Liver (tissue), 9 donors: Measurements from ENCODE around the gene NAT14. TPM values are rescaled to one million over a fixed set of nuclear protein-coding genes. Genes with fewer than 3 reads are reported as not detected.

ENCODE experiments used
- DNase-seq: peaks from one replicate; pipeline ENCODE4 v3.0.0-alpha.2; 2017; ENCODE audit warnings: low spot score
- H3K27ac ChIP-seq, 2 donors: one replicate each; pipeline ENCODE4 v1.7.0; 2013; ENCODE audit warnings: inconsistent platforms in 2 of 2, low read length in 2 of 2, control low read depth in 1 of 2, low read depth in 1 of 2, mild to moderate bottlenecking in 1 of 2
- H3K27me3 ChIP-seq, 4 donors: one replicate each; pipeline versions ENCODE4 v1.6.1 to v1.7.0; 2013; ENCODE audit warnings: low read length in 3 of 4, inconsistent platforms in 1 of 4, mild to moderate bottlenecking in 1 of 4, moderate library complexity in 1 of 4; ENCODE audit not compliant: control insufficient read depth in 4 of 4, insufficient read depth in 4 of 4
- H3K36me3 ChIP-seq, 4 donors: one replicate each; pipeline versions ENCODE4 v1.6.1 to v1.7.0; 2013; ENCODE audit warnings: low read length in 3 of 4, mild to moderate bottlenecking in 3 of 4, low read depth in 1 of 4, moderate library complexity in 1 of 4; ENCODE audit not compliant: control insufficient read depth in 4 of 4, insufficient read depth in 3 of 4
- H3K4me1 ChIP-seq, 4 donors: one replicate each; pipeline versions ENCODE4 v1.6.1 to v1.7.0; 2013; ENCODE audit warnings: low read length in 3 of 4, mild to moderate bottlenecking in 3 of 4, moderate library complexity in 1 of 4; ENCODE audit not compliant: control insufficient read depth in 4 of 4, insufficient read depth in 4 of 4
- H3K4me3 ChIP-seq, 3 donors: one replicate each; pipeline versions ENCODE4 v1.6.1 to v1.7.0; 2013; ENCODE audit warnings: low read length in 3 of 3, control low read depth in 1 of 3, low read depth in 1 of 3, mild to moderate bottlenecking in 1 of 3
- H3K9ac ChIP-seq, 2 donors: one replicate each; pipeline ENCODE4 v1.7.0; 2013; ENCODE audit warnings: low read length in 2 of 2, mild to moderate bottlenecking in 2 of 2, moderate library complexity in 2 of 2, control low read depth in 1 of 2, low read depth in 1 of 2
- H3K9me3 ChIP-seq, 4 donors: one replicate each; pipeline versions ENCODE4 v1.6.1 to v1.7.0; 2013; ENCODE audit warnings: low read length in 3 of 4; ENCODE audit not compliant: control insufficient read depth in 4 of 4
- EGR1 ChIP-seq, 2 donors: IDR thresholded peaks; 2 replicates each; pipeline ENCODE4 v1.6.1; 2016 to 2018; ENCODE audit warnings: antibody characterized with exemption in 2 of 2, low read depth in 2 of 2
- FOXA1 ChIP-seq: IDR thresholded peaks from 2 replicates; pipeline ENCODE4 v1.6.1; 2016; ENCODE audit warnings: antibody characterized with exemption
- FOXA2 ChIP-seq: IDR thresholded peaks from 2 replicates; pipeline ENCODE4 v1.6.1; 2016; ENCODE audit warnings: antibody characterized with exemption
- HNF4A ChIP-seq, 2 donors: conservative IDR thresholded peaks; 2 replicates each; pipeline ENCODE4 v1.6.1; 2016; ENCODE audit warnings: antibody characterized with exemption in 2 of 2, mild to moderate bottlenecking in 2 of 2
- HNF4G ChIP-seq: IDR thresholded peaks from 2 replicates; pipeline ENCODE4 v1.6.1; 2016; ENCODE audit warnings: antibody characterized with exemption
- JUND ChIP-seq, 2 donors: IDR thresholded peaks; 2 replicates each; pipeline ENCODE4 v1.6.1; 2016; ENCODE audit warnings: antibody characterized with exemption in 2 of 2
- NR2F2 ChIP-seq: IDR thresholded peaks from 2 replicates; pipeline ENCODE4 v1.6.1; 2016; ENCODE audit warnings: antibody characterized with exemption
- RAD21 ChIP-seq, 2 donors: IDR thresholded peaks; 2 replicates each; pipeline ENCODE4 v1.6.1; 2016; ENCODE audit warnings: antibody characterized with exemption in 2 of 2, mild to moderate bottlenecking in 2 of 2
- SP1 ChIP-seq: IDR thresholded peaks from 2 replicates; pipeline ENCODE4 v1.6.1; 2018; ENCODE audit warnings: antibody characterized with exemption, mild to moderate bottlenecking
- TAF1 ChIP-seq: conservative IDR thresholded peaks from 2 replicates; pipeline ENCODE4 v1.6.1; 2016; ENCODE audit warnings: antibody characterized with exemption, mild to moderate bottlenecking
- YY1 ChIP-seq: IDR thresholded peaks from 2 replicates; pipeline ENCODE4 v1.6.1; 2016; ENCODE audit warnings: antibody characterized with exemption, mild to moderate bottlenecking
- WGBS: extraction: QIAGEN DNeasy Blood & Tissue Kit; methylation state at CpG from one replicate; pipeline ENCODE4 v1.1.7; 2013; 5-methylcytosine and 5-hydroxymethylcytosine counted together
- polyA plus RNA-seq, 2 donors: library from polyadenylated mRNA; stranded (reverse) in 1 of 2; unstranded in 1 of 2; fragments of 200-250 nt in 1 of 2; fragments of >200 nt in 1 of 2; fragmentation: Nextera tagmentation in 1 of 2; extraction: Ambion mirVana in 1 of 2; gene quantifications; one replicate each; pipeline versions ENCODE4 v1.2.1 to v1.2.3, GENCODE V29; 2013 to 2015
- total RNA-seq, 2 donors: library from RNA; depleted of rRNA; stranded (reverse); fragments of >200 nt; gene quantifications; one replicate each; pipeline ENCODE4 v1.2.3, GENCODE V29; 2014
- TF ChIP-seq, protein P1 (sequence below): IDR thresholded peaks from 2 replicates; pipeline ENCODE4 v1.6.1; 2016; ENCODE audit warnings: antibody characterized with exemption
- TF ChIP-seq, protein P2 (sequence below): IDR thresholded peaks from 2 replicates; pipeline ENCODE4 v1.6.1; 2016; ENCODE audit warnings: antibody characterized with exemption, mild to moderate bottlenecking
- TF ChIP-seq, protein P3 (sequence below): fragments of 150-350 bp; IDR thresholded peaks from 2 replicates; pipeline ENCODE4 v1.5.1; 2017; ENCODE audit warnings: improper control_type of control experiment, low read depth, low read length; ENCODE audit not compliant: missing input control
- donor health status: healthy.
- donor health status: healthy.
- donor health status: healthy.
- donor health status: healthy.
- donor health status: healthy.

The NAT14 gene
- total and polyA plus RNA-seq, 4 donors = 1.4 to 3.7 (median 3.0) TPM

DNA sequence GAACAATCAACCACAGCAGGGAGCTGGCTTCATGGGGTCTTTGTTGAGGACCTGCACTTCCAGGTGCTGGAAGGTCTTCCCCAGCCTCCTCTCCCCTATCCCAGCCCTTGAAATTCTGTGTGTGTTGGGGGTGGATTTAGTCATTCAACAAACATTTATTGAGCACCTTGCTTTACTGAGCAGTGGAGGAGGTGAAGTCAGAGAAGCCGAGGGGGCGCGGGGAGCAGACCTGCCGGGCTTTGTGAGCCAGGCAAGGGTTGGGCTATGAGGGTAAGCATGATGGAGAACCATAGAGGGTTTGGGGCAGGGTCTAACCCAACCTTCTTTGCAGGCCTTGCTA lies 17.0 kb upstream of the NAT14 start:
- no peak overlapping the region for H3K27ac ChIP-seq
- no peaks in the 10 kb centered on the region for H3K27me3 ChIP-seq
- peaks cover 6 to 15% (median 10%) of the 10 kb centered on the region in 4 donors for H3K4me1 ChIP-seq
- no peaks in the 10 kb centered on the region for H3K9me3 ChIP-seq
- TF ChIP-seq HNF4A (conservative IDR thresholded peaks at IDR 0.05) (no peak), HNF4G (no peak), EGR1 (IDR thresholded peaks at IDR 0.05; ENCODE audit: low read depth in 2 of 2) (no peak), YY1 (no peak), SP1 (no peak), RAD21 (IDR thresholded peaks at IDR 0.05) (no peak)
- TF ChIP-seq, protein P1, sequence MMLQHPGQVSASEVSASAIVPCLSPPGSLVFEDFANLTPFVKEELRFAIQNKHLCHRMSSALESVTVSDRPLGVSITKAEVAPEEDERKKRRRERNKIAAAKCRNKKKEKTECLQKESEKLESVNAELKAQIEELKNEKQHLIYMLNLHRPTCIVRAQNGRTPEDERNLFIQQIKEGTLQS = no peak
- 23% methylated on average over 4 of the region's 4 CpGs for WGBS
- H3K4me3 ChIP-seq = no peak overlapping the region
- no peaks in the 10 kb centered on the region for H3K36me3 ChIP-seq
- no peak for DNase-seq
- H3K9ac ChIP-seq = no peak overlapping the region

DNA sequence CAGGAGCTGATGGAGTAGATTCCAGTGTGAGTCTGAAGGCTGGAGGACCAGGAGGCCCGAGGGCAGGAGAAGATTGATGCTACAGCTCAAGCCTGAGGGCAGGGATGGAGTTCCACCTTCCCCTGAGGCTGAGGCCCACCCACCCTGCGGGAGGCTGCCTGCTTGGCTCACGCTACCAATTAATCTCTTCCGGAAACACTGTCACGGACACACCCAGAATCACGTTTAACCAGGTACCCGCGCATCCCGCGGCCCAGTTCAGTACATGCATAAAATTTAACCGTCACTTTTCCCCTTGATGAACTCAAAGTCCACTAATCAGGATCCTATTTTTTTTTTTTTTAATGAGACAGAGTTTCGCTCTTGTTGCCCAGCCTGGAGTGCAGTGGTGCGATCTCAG lies 13.7 kb upstream of the NAT14 start:
- peaks cover 10 to 17% (median 13%) of the 10 kb centered on the region in 4 donors for H3K4me1 ChIP-seq
- WGBS = 88% methylated on average over 13 of the region's 13 CpGs

DNA sequence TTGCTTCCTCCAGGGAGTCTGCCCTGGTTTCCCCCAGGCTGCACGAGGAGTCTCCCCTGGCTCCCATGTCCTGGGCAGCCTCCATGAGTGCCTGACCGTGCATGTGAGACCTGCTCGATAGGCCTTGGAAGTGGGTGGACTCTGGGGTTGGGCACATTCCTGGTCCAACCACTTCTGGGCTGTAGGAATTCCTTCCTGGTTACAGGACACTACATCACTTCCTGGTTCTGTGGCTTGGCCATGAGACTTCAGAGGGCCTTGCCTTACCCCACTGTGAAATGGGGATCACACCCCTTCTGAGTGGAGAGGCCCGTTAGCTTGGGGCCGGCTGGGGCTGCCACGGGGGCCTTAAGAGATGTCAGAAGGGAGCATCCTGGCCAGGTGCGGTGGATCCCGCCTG lies 12.5 kb upstream of the NAT14 start:
- peaks cover 10 to 19% (median 14%) of the 10 kb centered on the region in 4 donors for H3K4me1 ChIP-seq
- H3K27ac ChIP-seq = no peak overlapping the region
- H3K9me3 ChIP-seq = no peaks in the 10 kb centered on the region
- 84% methylated on average over 8 of the region's 8 CpGs for WGBS
- no peak for DNase-seq
- no peaks in the 10 kb centered on the region for H3K27me3 ChIP-seq
- no peak overlapping the region for H3K4me3 ChIP-seq
- H3K9ac ChIP-seq = no peak overlapping the region
- TF ChIP-seq, protein P2, sequence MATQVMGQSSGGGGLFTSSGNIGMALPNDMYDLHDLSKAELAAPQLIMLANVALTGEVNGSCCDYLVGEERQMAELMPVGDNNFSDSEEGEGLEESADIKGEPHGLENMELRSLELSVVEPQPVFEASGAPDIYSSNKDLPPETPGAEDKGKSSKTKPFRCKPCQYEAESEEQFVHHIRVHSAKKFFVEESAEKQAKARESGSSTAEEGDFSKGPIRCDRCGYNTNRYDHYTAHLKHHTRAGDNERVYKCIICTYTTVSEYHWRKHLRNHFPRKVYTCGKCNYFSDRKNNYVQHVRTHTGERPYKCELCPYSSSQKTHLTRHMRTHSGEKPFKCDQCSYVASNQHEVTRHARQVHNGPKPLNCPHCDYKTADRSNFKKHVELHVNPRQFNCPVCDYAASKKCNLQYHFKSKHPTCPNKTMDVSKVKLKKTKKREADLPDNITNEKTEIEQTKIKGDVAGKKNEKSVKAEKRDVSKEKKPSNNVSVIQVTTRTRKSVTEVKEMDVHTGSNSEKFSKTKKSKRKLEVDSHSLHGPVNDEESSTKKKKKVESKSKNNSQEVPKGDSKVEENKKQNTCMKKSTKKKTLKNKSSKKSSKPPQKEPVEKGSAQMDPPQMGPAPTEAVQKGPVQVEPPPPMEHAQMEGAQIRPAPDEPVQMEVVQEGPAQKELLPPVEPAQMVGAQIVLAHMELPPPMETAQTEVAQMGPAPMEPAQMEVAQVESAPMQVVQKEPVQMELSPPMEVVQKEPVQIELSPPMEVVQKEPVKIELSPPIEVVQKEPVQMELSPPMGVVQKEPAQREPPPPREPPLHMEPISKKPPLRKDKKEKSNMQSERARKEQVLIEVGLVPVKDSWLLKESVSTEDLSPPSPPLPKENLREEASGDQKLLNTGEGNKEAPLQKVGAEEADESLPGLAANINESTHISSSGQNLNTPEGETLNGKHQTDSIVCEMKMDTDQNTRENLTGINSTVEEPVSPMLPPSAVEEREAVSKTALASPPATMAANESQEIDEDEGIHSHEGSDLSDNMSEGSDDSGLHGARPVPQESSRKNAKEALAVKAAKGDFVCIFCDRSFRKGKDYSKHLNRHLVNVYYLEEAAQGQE = no peak
- TF ChIP-seq JUND (IDR thresholded peaks at IDR 0.05) (no peak), EGR1 (IDR thresholded peaks at IDR 0.05; ENCODE audit: low read depth in 2 of 2) (no peak), HNF4G (no peak), FOXA1 (no peak), TAF1 (no peak), FOXA2 (no peak), NR2F2 (no peak)
- TF ChIP-seq, protein P3, sequence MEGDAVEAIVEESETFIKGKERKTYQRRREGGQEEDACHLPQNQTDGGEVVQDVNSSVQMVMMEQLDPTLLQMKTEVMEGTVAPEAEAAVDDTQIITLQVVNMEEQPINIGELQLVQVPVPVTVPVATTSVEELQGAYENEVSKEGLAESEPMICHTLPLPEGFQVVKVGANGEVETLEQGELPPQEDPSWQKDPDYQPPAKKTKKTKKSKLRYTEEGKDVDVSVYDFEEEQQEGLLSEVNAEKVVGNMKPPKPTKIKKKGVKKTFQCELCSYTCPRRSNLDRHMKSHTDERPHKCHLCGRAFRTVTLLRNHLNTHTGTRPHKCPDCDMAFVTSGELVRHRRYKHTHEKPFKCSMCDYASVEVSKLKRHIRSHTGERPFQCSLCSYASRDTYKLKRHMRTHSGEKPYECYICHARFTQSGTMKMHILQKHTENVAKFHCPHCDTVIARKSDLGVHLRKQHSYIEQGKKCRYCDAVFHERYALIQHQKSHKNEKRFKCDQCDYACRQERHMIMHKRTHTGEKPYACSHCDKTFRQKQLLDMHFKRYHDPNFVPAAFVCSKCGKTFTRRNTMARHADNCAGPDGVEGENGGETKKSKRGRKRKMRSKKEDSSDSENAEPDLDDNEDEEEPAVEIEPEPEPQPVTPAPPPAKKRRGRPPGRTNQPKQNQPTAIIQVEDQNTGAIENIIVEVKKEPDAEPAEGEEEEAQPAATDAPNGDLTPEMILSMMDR = no peak
- TF ChIP-seq, protein P1 = no peak
- H3K36me3 ChIP-seq = no peaks in the 10 kb centered on the region

More for the DNA sequence above, 13.7 kb upstream of the NAT14 start:
- Histone ChIP-seq H3K4me3 (no peak overlapping the region), H3K27me3 (no peaks in the 10 kb centered on the region), H3K27ac (no peak overlapping the region), H3K36me3 (no peaks in the 10 kb centered on the region), H3K9ac (no peak overlapping the region), H3K9me3 (no peaks in the 10 kb centered on the region)
- TF ChIP-seq, protein P1 = no peak
- DNase-seq = no peak
